PFSK-1 (cell line): ENCODE data around the gene FAM13C.

ENCODE experiments used
- FOXP2 ChIP-seq: optimal IDR thresholded peaks from 2 replicates; pipeline ENCODE3; 2011; ENCODE audit warnings: borderline replicate concordance, control low read depth, inconsistent platforms; ENCODE audit not compliant: insufficient read depth; ENCODE audit errors: extremely low read length, extremely low read depth
- POLR2AphosphoS5 ChIP-seq: IDR thresholded peaks from 2 replicates; pipeline ENCODE4 v1.6.1; 2012; ENCODE audit warnings: low read depth, mild to moderate bottlenecking, control low read depth, low read length, moderate library complexity
- REST ChIP-seq, 2 experiments: IDR thresholded peaks; 2 replicates each; pipeline versions ENCODE4 v1.6.1 to v1.8.0; 2011 to 2012; ENCODE audit warnings: low read depth in 2 of 2, low read length in 2 of 2, control low read depth in 1 of 2, inconsistent platforms in 1 of 2, mild to moderate bottlenecking in 1 of 2, moderate library complexity in 1 of 2; ENCODE audit not compliant: insufficient read depth in 1 of 2
- SIN3A ChIP-seq: IDR thresholded peaks from 2 replicates; pipeline ENCODE4 v1.6.1; 2012; ENCODE audit warnings: mild to moderate bottlenecking, low read length, moderate library complexity, borderline replicate concordance; ENCODE audit not compliant: insufficient read depth
- TAF1 ChIP-seq: IDR thresholded peaks from 2 replicates; pipeline ENCODE4 v1.6.1; 2012; ENCODE audit warnings: low read length, control low read depth, borderline replicate concordance; ENCODE audit not compliant: insufficient read depth

Gene FAM13C

GRCh38 chr10:59393349-59393748 is 31.0 kb upstream of the FAM13C start:
- TF ChIP-seq POLR2AphosphoS5 (no peak), FOXP2 (no peak), SIN3A (no peak), TAF1 (no peak), REST (IDR thresholded peaks at IDR 0.05; ENCODE audit: insufficient read depth in 1 of 2, low read depth in 2 of 2, low read length in 2 of 2) (no peak)

- no peak for TF ChIP-seq REST (IDR thresholded peaks at IDR 0.05; ENCODE audit: insufficient read depth in 1 of 2, low read depth in 2 of 2, low read length in 2 of 2)
- TF ChIP-seq TAF1: no peak
- no peak for TF ChIP-seq FOXP2
- no peak for TF ChIP-seq SIN3A
- TF ChIP-seq POLR2AphosphoS5: no peak
These were observed 28.7 kb upstream of the FAM13C start for GRCh38 chr10:59391060-59391459.

- TF ChIP-seq FOXP2: no peak
- no peak for TF ChIP-seq REST (IDR thresholded peaks at IDR 0.05; ENCODE audit: insufficient read depth in 1 of 2, low read depth in 2 of 2, low read length in 2 of 2)
- TF ChIP-seq POLR2AphosphoS5: no peak
- TF ChIP-seq TAF1: no peak
- TF ChIP-seq SIN3A: no peak
These were observed 26.3 kb upstream of the FAM13C start for GRCh38 chr10:59388671-59388976.

- TF ChIP-seq FOXP2: no peak
These were observed 25.8 kb upstream of the FAM13C start for GRCh38 chr10:59387951-59388670.

GRCh38 chr10:59384761-59385160 is 22.4 kb upstream of the FAM13C start:
- TF ChIP-seq FOXP2: no peak
- TF ChIP-seq TAF1: no peak
- no peak for TF ChIP-seq REST (IDR thresholded peaks at IDR 0.05; ENCODE audit: insufficient read depth in 1 of 2, low read depth in 2 of 2, low read length in 2 of 2)
- no peak for TF ChIP-seq POLR2AphosphoS5
